GM10847 (cell line): ENCODE results near the gene BPIFB3.

Source experiments
- POLR2A ChIP-seq: IDR thresholded peaks from 2 replicates; pipeline ENCODE4 v1.6.1; 2011; ENCODE audit not compliant: insufficient read length; ENCODE audit errors: extremely low read depth

Gene BPIFB3

GRCh38 chr20:33012327-33013189, 41.1 kb upstream of the BPIFB3 start:
- TF ChIP-seq POLR2A, result no peak

- TF ChIP-seq POLR2A, result no peak
These were observed 39.9 kb upstream of the BPIFB3 start for GRCh38 chr20:33013701-33014326.

- TF ChIP-seq POLR2A, result no peak
These were observed 39.2 kb upstream of the BPIFB3 start for GRCh38 chr20:33014336-33015113.

GRCh38 chr20:33015114-33015484, 38.6 kb upstream of the BPIFB3 start:
- no peak for TF ChIP-seq POLR2A

- no peak for TF ChIP-seq POLR2A
These were observed 37.8 kb upstream of the BPIFB3 start for GRCh38 chr20:33015700-33016580.

- TF ChIP-seq POLR2A, result no peak
These were observed 37.1 kb upstream of the BPIFB3 start for GRCh38 chr20:33016581-33017109.

GRCh38 chr20:33017542-33017941, 36.2 kb upstream of the BPIFB3 start:
- TF ChIP-seq POLR2A, result no peak

- no peak for TF ChIP-seq POLR2A
These were observed 35.4 kb upstream of the BPIFB3 start for GRCh38 chr20:33018169-33018931.

GRCh38 chr20:33019465-33020277, 34.0 kb upstream of the BPIFB3 start:
- TF ChIP-seq POLR2A, result no peak

GRCh38 chr20:33020278-33021161, 33.2 kb upstream of the BPIFB3 start:
- no peak for TF ChIP-seq POLR2A

- TF ChIP-seq POLR2A, result no peak
These were observed 31.8 kb upstream of the BPIFB3 start for GRCh38 chr20:33021879-33022278.

GRCh38 chr20:33022289-33022688, 31.4 kb upstream of the BPIFB3 start:
- TF ChIP-seq POLR2A, result no peak

- no peak for TF ChIP-seq POLR2A
These were observed 30.8 kb upstream of the BPIFB3 start for GRCh38 chr20:33022694-33023438.
